Smooth muscle cell (in vitro differentiated cells): ENCODE data around the gene LRTM1. TPM values are rescaled to one million over a fixed set of nuclear protein-coding genes. Genes with fewer than 3 reads are reported as not detected.

Experiments
- DNase-seq: peaks from one replicate; lab custom pipeline; 2025; ENCODE audit not compliant: unreplicated experiment; lab: John Stamatoyannopoulos, UW
- H2AFZ ChIP-seq: fragments of 200-600 bp; sonication (generic); 2 replicates; pipeline ENCODE4 v1.6.0; 2016; ENCODE audit warnings: antibody characterized with exemption, low read depth, mild to moderate bottlenecking
- H3F3A ChIP-seq: fragments of 200-600 bp; sonication (generic); 2 replicates; pipeline ENCODE4 v1.6.0; 2017; ENCODE audit warnings: antibody characterized with exemption, low read depth
- H3K27ac ChIP-seq: fragments of 200-600 bp; sonication (generic); 2 replicates; pipeline ENCODE4 v1.5.1; 2016; ENCODE audit warnings: low read depth, mild to moderate bottlenecking
- H3K27me3 ChIP-seq: fragments of 200-600 bp; sonication (generic); 2 replicates; pipeline ENCODE4 v1.6.1; 2016; ENCODE audit warnings: low read depth, mild to moderate bottlenecking
- H3K36me3 ChIP-seq: fragments of 200-600 bp; sonication (generic); 2 replicates; pipeline ENCODE4 v1.5.1; 2016; ENCODE audit warnings: low read depth
- H3K4me1 ChIP-seq: fragments of 200-600 bp; sonication (generic); 2 replicates; pipeline ENCODE4 v1.5.1; 2016; ENCODE audit warnings: low read depth
- H3K4me2 ChIP-seq: fragments of 200-600 bp; sonication (generic); 2 replicates; pipeline ENCODE4 v1.6.0; 2016; ENCODE audit warnings: mild to moderate bottlenecking
- H3K4me3 ChIP-seq: fragments of 200-600 bp; sonication (generic); 2 replicates; pipeline ENCODE4 v1.5.1; 2016; ENCODE audit warnings: mild to moderate bottlenecking
- H3K79me2 ChIP-seq: fragments of 200-600 bp; sonication (generic); 2 replicates; pipeline ENCODE4 v1.6.0; 2016; ENCODE audit warnings: low read depth, mild to moderate bottlenecking
- H3K9ac ChIP-seq: fragments of 200-600 bp; sonication (generic); 2 replicates; pipeline ENCODE4 v1.6.0; 2016; ENCODE audit warnings: low read depth
- H3K9me3 ChIP-seq: fragments of 200-600 bp; sonication (generic); replicated peaks from 2 replicates; pipeline ENCODE4 v1.5.1; 2016; ENCODE audit warnings: low read depth
- H4K20me1 ChIP-seq: fragments of 200-600 bp; sonication (generic); 2 replicates; pipeline ENCODE4 v1.6.0; 2016; ENCODE audit warnings: low read depth
- WGBS: methylation state at CpG from one replicate; pipeline ENCODE4 v1.1.7; 2016; ENCODE audit warnings: low lambda C conversion rate; 5-methylcytosine and 5-hydroxymethylcytosine counted together
- polyA plus RNA-seq: library from polyadenylated mRNA; unstranded; fragments of >200 nt; fragmentation: Nextera tagmentation; extraction: Ambion mirVana; gene quantifications from 2 replicates; pipeline ENCODE4 v1.2.1, GENCODE V29; 2016
- total RNA-seq: library from RNA; depleted of rRNA; stranded (reverse); fragments of >200 nt; gene quantifications from 2 replicates; pipeline ENCODE4 v1.2.3, GENCODE V29; 2014
- TF ChIP-seq, protein P1 (sequence below): fragments of 200-600 bp; sonication (generic); IDR thresholded peaks from 2 replicates; pipeline ENCODE4 v1.5.1; 2017; ENCODE audit warnings: borderline replicate concordance, mild to moderate bottlenecking, antibody characterized with exemption; ENCODE audit not compliant: insufficient read depth, poor library complexity, severe bottlenecking

Gene LRTM1
- total RNA-seq (not detected in 2 replicates), polyA plus RNA-seq (not detected in 2 replicates)

DNA sequence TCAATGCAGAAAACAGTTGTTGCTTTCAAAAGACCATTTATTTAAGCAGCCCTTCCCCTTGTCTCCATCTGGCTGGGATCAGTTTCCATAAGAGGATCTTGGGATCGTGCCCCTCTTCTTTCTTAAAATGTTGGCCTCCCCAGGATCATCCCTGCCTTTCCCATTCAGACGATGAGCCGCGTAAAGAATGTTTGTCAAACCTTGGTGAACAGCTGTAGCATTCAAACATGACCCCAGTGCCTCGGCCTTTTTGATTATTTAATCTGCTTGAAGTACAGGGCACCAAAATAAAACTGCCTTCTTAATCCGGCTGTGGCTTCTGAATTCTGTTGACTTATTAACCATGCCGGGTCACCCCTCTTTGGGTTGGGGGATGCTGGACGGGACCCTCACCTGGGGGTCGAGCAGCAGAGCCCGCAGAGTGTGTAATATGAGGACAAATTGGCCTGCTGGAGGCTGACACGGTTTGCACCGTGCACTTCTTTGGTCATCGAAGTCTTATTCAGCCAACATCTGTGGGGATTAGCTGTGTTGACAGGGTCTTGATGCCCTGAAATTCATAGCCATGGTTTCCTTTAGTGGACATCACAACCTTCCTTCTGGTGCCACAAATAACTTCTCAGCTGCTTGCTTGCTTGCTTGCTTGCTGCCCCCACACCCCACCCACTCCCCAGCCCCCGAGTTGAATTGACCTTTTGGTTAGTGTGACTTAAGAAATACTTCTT lies at the start of gene LRTM1:
TSS of gene LRTM1 (minus strand) at position 14 of the 725 bp plus-strand sequence. CDS start 148 bp downstream, outside the sequence.
- Histone ChIP-seq H3F3A (no peaks in the 10 kb centered on the region), H3K4me2 (no peak within 1 kb of the TSS), H3K79me2 (no peaks in the 10 kb centered on the region), H4K20me1 (no peaks in the 10 kb centered on the region), H3K9ac (no peak within 1 kb of the TSS), H3K4me3 (no peak within 1 kb of the TSS), H3K36me3 (no peaks in the 10 kb centered on the region), H3K27ac (no peak within 1 kb of the TSS), H3K4me1 (peaks cover 9% of the 10 kb centered on the region), H2AFZ (no peak within 1 kb of the TSS), H3K27me3 (no peaks in the 10 kb centered on the region), H3K9me3 (no peaks in the 10 kb centered on the region)
- TF ChIP-seq, protein P1, sequence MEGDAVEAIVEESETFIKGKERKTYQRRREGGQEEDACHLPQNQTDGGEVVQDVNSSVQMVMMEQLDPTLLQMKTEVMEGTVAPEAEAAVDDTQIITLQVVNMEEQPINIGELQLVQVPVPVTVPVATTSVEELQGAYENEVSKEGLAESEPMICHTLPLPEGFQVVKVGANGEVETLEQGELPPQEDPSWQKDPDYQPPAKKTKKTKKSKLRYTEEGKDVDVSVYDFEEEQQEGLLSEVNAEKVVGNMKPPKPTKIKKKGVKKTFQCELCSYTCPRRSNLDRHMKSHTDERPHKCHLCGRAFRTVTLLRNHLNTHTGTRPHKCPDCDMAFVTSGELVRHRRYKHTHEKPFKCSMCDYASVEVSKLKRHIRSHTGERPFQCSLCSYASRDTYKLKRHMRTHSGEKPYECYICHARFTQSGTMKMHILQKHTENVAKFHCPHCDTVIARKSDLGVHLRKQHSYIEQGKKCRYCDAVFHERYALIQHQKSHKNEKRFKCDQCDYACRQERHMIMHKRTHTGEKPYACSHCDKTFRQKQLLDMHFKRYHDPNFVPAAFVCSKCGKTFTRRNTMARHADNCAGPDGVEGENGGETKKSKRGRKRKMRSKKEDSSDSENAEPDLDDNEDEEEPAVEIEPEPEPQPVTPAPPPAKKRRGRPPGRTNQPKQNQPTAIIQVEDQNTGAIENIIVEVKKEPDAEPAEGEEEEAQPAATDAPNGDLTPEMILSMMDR = no peak
- WGBS = 81% methylated on average over 14 of the region's 14 CpGs
- no peak for DNase-seq

GRCh38 chr3:54977439-54977838 lies 49.6 kb upstream of the LRTM1 start:
- no peaks in the 10 kb centered on the region for H3K79me2 ChIP-seq
- H3K36me3 ChIP-seq = no peaks in the 10 kb centered on the region
- no peak overlapping the region for H3K9ac ChIP-seq
- 100% methylated on average over 1 of the region's 1 CpG for WGBS
- no peaks in the 10 kb centered on the region for H3F3A ChIP-seq
- H3K4me2 ChIP-seq = no peak overlapping the region
- H3K27me3 ChIP-seq = no peaks in the 10 kb centered on the region
- H3K4me3 ChIP-seq = no peak overlapping the region
- no peak overlapping the region for H2AFZ ChIP-seq
- H3K4me1 ChIP-seq = no peaks in the 10 kb centered on the region
- no peaks in the 10 kb centered on the region for H4K20me1 ChIP-seq
- H3K27ac ChIP-seq = peak overlapping the region; percentile 19
- H3K9me3 ChIP-seq = no peaks in the 10 kb centered on the region
- no peak for DNase-seq
- TF ChIP-seq, protein P1 = no peak

DNA sequence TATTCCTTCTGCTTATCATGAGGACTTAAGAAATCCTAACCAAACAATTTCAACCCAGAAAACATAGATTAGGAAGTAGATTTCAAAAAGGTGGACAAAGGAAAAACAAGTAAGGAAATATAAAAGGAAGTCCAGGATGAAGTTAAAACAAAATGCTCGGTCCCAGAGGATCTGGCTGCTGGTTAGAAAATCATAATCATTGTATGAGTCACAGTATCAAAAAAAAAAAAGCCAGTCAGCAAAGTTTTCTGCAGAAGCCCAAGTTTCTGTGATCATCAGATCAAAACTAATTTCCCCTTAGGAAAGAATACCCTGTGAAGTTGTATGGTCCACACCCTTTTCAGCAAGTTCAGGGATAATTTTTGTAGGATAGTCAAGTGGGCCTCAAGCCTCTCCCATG lies 43.0 kb upstream of the LRTM1 start:
- no peaks in the 10 kb centered on the region for H3K79me2 ChIP-seq
- H3K9ac ChIP-seq = no peak overlapping the region
- no peaks in the 10 kb centered on the region for H3K36me3 ChIP-seq
- peak overlapping the region; percentile 14 for H3K4me2 ChIP-seq
- no peak overlapping the region for H3K27ac ChIP-seq
- DNase-seq = no peak
- H3K9me3 ChIP-seq = no peaks in the 10 kb centered on the region
- no peaks in the 10 kb centered on the region for H3K27me3 ChIP-seq
- TF ChIP-seq, protein P1 = no peak
- H3F3A ChIP-seq = peaks cover 17% of the 10 kb centered on the region
- WGBS = 48% methylated on average over 1 of the region's 1 CpG
- no peaks in the 10 kb centered on the region for H4K20me1 ChIP-seq
- peaks cover 12% of the 10 kb centered on the region for H3K4me1 ChIP-seq
- H3K4me3 ChIP-seq = no peak overlapping the region
- no peak overlapping the region for H2AFZ ChIP-seq

GRCh38 chr3:54969652-54970051 lies 41.8 kb upstream of the LRTM1 start:
- Histone ChIP-seq H3K27ac (no peak overlapping the region), H3K79me2 (no peaks in the 10 kb centered on the region), H3K4me1 (peaks cover 12% of the 10 kb centered on the region), H3K4me2 (no peak overlapping the region), H3K4me3 (no peak overlapping the region), H4K20me1 (no peaks in the 10 kb centered on the region), H2AFZ (no peak overlapping the region), H3K27me3 (no peaks in the 10 kb centered on the region), H3K9ac (no peak overlapping the region), H3F3A (peaks cover 20% of the 10 kb centered on the region), H3K9me3 (no peaks in the 10 kb centered on the region), H3K36me3 (no peaks in the 10 kb centered on the region)
- DNase-seq = no peak
- TF ChIP-seq, protein P1 = no peak
- WGBS = 94% methylated on average over 3 of the region's 3 CpGs
